DND-41 (cell line): Measurements from ENCODE around the gene OLA1.

ENCODE experiments used
- ATAC-seq: fragments of 200-7000 bp; cut with Tn5 transposase; 3 replicates; pipeline ENCODE4 v1.9.1; 2021; ENCODE audit warnings: low read depth; ENCODE audit not compliant: insufficient read depth
- DNase-seq: peaks from one replicate; pipeline ENCODE4 v3.0.0-alpha.2; 2020
- H2AFZ ChIP-seq: 2 replicates; pipeline ENCODE4 v1.6.0; 2012; ENCODE audit warnings: low read depth, low read length
- H3K27ac ChIP-seq: 2 replicates; pipeline ENCODE4 v1.5.1; 2012; ENCODE audit warnings: low read length, inconsistent platforms
- H3K27me3 ChIP-seq: fragments of 200-600 bp; sonication (generic); 2 replicates; pipeline ENCODE4 v1.6.0; 2012; ENCODE audit warnings: low read length, mild to moderate bottlenecking, inconsistent platforms; ENCODE audit not compliant: insufficient read depth, poor library complexity
- H3K36me3 ChIP-seq: 2 replicates; pipeline ENCODE4 v1.5.1; 2012; ENCODE audit warnings: low read length, inconsistent platforms; ENCODE audit not compliant: insufficient read depth
- H3K4me1 ChIP-seq: 2 replicates; pipeline ENCODE4 v1.5.1; 2012; ENCODE audit warnings: mild to moderate bottlenecking, low read length; ENCODE audit not compliant: insufficient read depth
- H3K4me2 ChIP-seq: 2 replicates; pipeline ENCODE4 v1.6.0; 2012; ENCODE audit warnings: mild to moderate bottlenecking, moderate library complexity, low read length, inconsistent platforms; ENCODE audit not compliant: insufficient read depth
- H3K4me3 ChIP-seq, 2 experiments: fragments of 200-600 bp in 1 of 2; shearing (Covaris generic) in 1 of 2; 2 replicates each; pipeline ENCODE4 v1.5.1; 2012 to 2016; ENCODE audit warnings: inconsistent platforms in 2 of 2, low read length in 2 of 2, mild to moderate bottlenecking in 2 of 2, low read depth in 1 of 2, moderate library complexity in 1 of 2
- H3K79me2 ChIP-seq: 2 replicates; pipeline ENCODE4 v1.6.0; 2012; ENCODE audit warnings: low read length, inconsistent platforms; ENCODE audit not compliant: insufficient read depth
- H3K9ac ChIP-seq: 2 replicates; pipeline ENCODE4 v1.6.0; 2012; ENCODE audit warnings: low read depth, mild to moderate bottlenecking, inconsistent platforms, low read length, moderate library complexity
- H3K9me3 ChIP-seq: 2 replicates; pipeline ENCODE4 v1.5.1; 2012; ENCODE audit warnings: low read length, moderate library complexity, mild to moderate bottlenecking, inconsistent platforms; ENCODE audit not compliant: insufficient read depth, severe bottlenecking
- H4K20me1 ChIP-seq: 2 replicates; pipeline ENCODE4 v1.6.0; 2012; ENCODE audit warnings: low read length; ENCODE audit not compliant: insufficient read depth
- EZH2 ChIP-seq: IDR thresholded peaks from 3 replicates; pipeline ENCODE4 v1.6.1; 2012; ENCODE audit warnings: borderline replicate concordance, low read depth, mild to moderate bottlenecking, moderate library complexity, low read length, inconsistent platforms; ENCODE audit not compliant: severe bottlenecking
- TF ChIP-seq, protein P1 (sequence below): IDR thresholded peaks from 2 replicates; pipeline ENCODE4 v1.5.1; 2012; ENCODE audit warnings: borderline replicate concordance, low read length, moderate library complexity, mild to moderate bottlenecking; ENCODE audit not compliant: poor library complexity, severe bottlenecking; ENCODE audit errors: extremely low read depth

Gene OLA1

DNA sequence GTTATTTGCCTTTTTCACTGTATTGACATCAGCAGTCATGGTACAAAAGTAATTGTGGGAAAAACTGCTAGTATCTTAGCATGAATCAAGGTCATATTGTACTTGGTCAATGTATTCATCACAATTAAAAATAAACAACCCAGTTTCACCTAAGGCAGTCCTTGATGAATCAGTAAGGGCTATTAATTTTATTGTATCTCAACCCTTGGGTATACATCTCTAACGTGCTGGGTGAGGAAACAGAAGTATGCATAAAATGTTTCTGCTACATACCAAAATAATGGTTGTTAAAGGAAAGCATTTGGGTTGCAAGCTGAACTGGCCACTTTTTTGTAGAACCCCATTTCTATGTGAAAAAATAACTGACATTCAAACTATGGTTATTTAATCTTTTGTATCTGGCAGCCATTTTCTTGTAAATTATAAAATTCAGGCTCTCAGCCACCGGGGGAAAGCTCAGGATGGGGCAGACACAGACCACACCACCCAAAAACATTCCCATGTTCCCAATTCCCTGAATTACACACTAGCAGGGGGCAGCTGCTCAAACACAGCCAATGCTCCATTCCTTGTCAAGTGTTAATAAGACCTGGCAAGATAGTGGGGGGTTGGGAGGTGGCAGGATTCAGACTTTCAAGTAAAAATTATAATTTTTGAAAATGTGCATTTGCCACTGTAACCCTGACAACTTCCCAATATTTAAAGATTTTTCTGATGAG lies 49.3 kb downstream of the OLA1 start:
- Histone ChIP-seq H3K4me3 (no peak overlapping the region), H4K20me1 (peaks cover 8% of the 10 kb centered on the region; the same call in 1 of the 2 replicates), H2AFZ (no peak overlapping the region), H3K9ac (no peak overlapping the region), H3K79me2 (peaks cover 59% of the 10 kb centered on the region), H3K36me3 (peaks cover 1% of the 10 kb centered on the region; the same call in 1 of the 2 replicates), H3K4me1 (no peaks in the 10 kb centered on the region), H3K9me3 (no peaks in the 10 kb centered on the region), H3K27ac (no peak overlapping the region), H3K27me3 (no peaks in the 10 kb centered on the region), H3K4me2 (no peak overlapping the region)
- TF ChIP-seq, protein P1, sequence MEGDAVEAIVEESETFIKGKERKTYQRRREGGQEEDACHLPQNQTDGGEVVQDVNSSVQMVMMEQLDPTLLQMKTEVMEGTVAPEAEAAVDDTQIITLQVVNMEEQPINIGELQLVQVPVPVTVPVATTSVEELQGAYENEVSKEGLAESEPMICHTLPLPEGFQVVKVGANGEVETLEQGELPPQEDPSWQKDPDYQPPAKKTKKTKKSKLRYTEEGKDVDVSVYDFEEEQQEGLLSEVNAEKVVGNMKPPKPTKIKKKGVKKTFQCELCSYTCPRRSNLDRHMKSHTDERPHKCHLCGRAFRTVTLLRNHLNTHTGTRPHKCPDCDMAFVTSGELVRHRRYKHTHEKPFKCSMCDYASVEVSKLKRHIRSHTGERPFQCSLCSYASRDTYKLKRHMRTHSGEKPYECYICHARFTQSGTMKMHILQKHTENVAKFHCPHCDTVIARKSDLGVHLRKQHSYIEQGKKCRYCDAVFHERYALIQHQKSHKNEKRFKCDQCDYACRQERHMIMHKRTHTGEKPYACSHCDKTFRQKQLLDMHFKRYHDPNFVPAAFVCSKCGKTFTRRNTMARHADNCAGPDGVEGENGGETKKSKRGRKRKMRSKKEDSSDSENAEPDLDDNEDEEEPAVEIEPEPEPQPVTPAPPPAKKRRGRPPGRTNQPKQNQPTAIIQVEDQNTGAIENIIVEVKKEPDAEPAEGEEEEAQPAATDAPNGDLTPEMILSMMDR, result no peak
- no peak for TF ChIP-seq EZH2
- DNase-seq (no peak), ATAC-seq (no peak)

DNA sequence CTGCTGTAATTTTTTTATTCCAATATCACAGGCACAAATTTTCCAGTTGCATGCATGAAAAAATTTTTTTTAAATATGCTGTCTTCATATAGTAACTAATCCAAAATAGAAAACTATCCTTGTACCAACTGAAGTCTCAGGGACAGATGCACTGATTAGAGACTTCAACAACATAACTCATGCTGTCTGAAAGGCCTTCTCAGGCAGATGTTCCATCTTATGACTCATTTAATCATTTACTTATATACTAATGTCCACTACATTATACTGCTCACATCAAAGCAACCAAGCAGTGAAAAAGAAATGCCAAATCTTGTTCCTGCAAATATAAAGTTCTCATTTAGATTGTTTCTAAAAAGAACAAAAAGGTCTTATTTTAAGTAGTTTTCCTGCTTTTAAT lies 53.1 kb downstream of the OLA1 start:
- peaks cover 9% of the 10 kb centered on the region; the same call in 1 of the 2 replicates for H4K20me1 ChIP-seq
- DNase-seq, result no peak
- no peak for ATAC-seq
- no peak overlapping the region for H3K4me3 ChIP-seq
- H3K79me2 ChIP-seq, result peaks cover 66% of the 10 kb centered on the region
- no peak overlapping the region for H3K9ac ChIP-seq
- no peaks in the 10 kb centered on the region for H3K4me1 ChIP-seq
- TF ChIP-seq EZH2, result no peak
- TF ChIP-seq, protein P1, result no peak
- no peak overlapping the region for H3K27ac ChIP-seq
- no peaks in the 10 kb centered on the region for H3K27me3 ChIP-seq
- H3K4me2 ChIP-seq, result no peak overlapping the region
- H3K36me3 ChIP-seq, result peaks cover 4% of the 10 kb centered on the region; the same call in 1 of the 2 replicates
- H2AFZ ChIP-seq, result no peak overlapping the region
- H3K9me3 ChIP-seq, result no peaks in the 10 kb centered on the region

DNA sequence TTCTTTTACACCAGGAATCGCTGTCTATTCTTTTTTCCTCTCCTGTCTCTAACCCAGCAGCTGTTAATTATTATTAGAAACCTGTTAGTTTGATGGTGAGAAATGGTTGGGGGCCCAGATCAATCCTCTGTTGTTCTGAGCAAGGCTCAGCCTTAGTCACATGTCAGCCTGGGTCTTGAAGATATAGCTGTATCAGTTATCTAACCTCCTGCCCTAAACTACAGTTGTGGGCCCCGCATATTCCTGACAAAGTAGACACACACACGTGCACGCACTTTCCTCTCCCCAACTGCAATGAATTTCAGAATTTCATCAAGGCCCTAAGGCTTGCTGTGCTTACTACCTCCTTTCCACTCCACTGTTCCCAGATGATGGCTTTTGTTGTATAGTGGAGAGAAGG lies 54.6 kb downstream of the OLA1 start:
- Histone ChIP-seq H3K4me1 (no peaks in the 10 kb centered on the region), H3K4me3 (no peak overlapping the region), H3K9me3 (no peaks in the 10 kb centered on the region), H3K4me2 (no peak overlapping the region), H3K9ac (no peak overlapping the region), H3K79me2 (peaks cover 77% of the 10 kb centered on the region), H3K27ac (no peak overlapping the region), H4K20me1 (peaks cover 12% of the 10 kb centered on the region; the same call in 1 of the 2 replicates), H3K27me3 (no peaks in the 10 kb centered on the region), H3K36me3 (peaks cover 4% of the 10 kb centered on the region; the same call in 1 of the 2 replicates), H2AFZ (no peak overlapping the region)
- ATAC-seq, result no peak
- DNase-seq, result no peak
- TF ChIP-seq, protein P1, result no peak
- TF ChIP-seq EZH2, result no peak
